ENCODE data around the gene ADAMTS10. TPM values are rescaled to one million over a fixed set of nuclear protein-coding genes. Genes with fewer than 3 reads are reported as not detected.
"Not testable (repeated sequence)": the region's sequence is repeated elsewhere in the genome, so short reads cannot be mapped to it uniquely, and the experiment has no call there.

Gene ADAMTS10
- total RNA-seq, 1 experiment from 2014 or later = not detected

DNA sequence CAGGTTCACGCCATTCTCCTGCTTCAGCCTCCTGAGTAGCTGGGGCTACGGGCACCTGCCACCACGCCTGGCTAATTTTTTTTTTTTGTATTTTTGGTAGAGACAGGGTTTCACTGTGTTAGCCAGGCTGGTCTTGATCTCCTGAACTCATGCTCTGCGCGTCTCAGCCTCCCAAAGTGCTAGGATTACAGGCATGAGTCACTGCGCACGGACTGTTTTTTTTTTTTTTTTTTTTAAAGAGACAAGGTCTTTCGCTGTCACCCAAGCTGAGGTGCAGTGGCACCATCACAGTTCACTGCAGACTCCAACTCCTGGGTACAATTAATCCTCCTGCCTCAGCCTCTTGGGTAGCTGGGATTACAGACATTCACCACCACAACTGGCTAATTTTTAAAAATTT lies 8.2 kb upstream of the ADAMTS10 start:
- ChIA-PET POLR2A (ENCODE audit: unreplicated experiment) (no interaction called here), CTCF (no interaction called here)
- H3K4me2 ChIP-seq (ENCODE audit: low read length) = no peak overlapping the region
- intact Hi-C loops (cut with micrococcal nuclease) = no loop called here
- no peak overlapping the region for H2AFZ ChIP-seq (ENCODE audit: low read length)
- H3K9ac ChIP-seq (ENCODE audit: low read length) = no peak overlapping the region
- H3K4me3 ChIP-seq (ENCODE audit: low read length) = no peak overlapping the region
- no peaks in the 10 kb centered on the region for H3F3A ChIP-seq (ENCODE audit: low read length, unreplicated experiment)
- H4K20me1 ChIP-seq (ENCODE audit: low read length) = no peaks in the 10 kb centered on the region
- TF ChIP-seq EZH2 (IDR thresholded peaks at IDR 0.05; ENCODE audit: low read length, unreplicated experiment) = no peak
- TF ChIP-seq, protein P1, sequence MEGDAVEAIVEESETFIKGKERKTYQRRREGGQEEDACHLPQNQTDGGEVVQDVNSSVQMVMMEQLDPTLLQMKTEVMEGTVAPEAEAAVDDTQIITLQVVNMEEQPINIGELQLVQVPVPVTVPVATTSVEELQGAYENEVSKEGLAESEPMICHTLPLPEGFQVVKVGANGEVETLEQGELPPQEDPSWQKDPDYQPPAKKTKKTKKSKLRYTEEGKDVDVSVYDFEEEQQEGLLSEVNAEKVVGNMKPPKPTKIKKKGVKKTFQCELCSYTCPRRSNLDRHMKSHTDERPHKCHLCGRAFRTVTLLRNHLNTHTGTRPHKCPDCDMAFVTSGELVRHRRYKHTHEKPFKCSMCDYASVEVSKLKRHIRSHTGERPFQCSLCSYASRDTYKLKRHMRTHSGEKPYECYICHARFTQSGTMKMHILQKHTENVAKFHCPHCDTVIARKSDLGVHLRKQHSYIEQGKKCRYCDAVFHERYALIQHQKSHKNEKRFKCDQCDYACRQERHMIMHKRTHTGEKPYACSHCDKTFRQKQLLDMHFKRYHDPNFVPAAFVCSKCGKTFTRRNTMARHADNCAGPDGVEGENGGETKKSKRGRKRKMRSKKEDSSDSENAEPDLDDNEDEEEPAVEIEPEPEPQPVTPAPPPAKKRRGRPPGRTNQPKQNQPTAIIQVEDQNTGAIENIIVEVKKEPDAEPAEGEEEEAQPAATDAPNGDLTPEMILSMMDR (conservative IDR thresholded peaks at IDR 0.05; ENCODE audit: low read depth, low read length) = no peak
- DNase-seq (no peak), ATAC-seq (no peak)
- H3K27ac ChIP-seq (ENCODE audit: low read length) = no peak overlapping the region
- no peaks in the 10 kb centered on the region for H3K36me3 ChIP-seq (ENCODE audit: low read depth, low read length)
- H3K79me2 ChIP-seq (ENCODE audit: low read length) = no peaks in the 10 kb centered on the region
- H3K9me3 ChIP-seq (ENCODE audit: low read length) = no peaks in the 10 kb centered on the region
- no peaks in the 10 kb centered on the region; the same call in 1 of the 2 replicates for H3K27me3 ChIP-seq (ENCODE audit: low read length)
- no peaks in the 10 kb centered on the region for H3K4me1 ChIP-seq (ENCODE audit: insufficient read depth, low read length)
- no peaks in the 10 kb centered on the region for H3K9me2 ChIP-seq (replicated peaks; ENCODE audit: low read length)
- no TSS peak for BruUV-seq (replicated peaks)

DNA sequence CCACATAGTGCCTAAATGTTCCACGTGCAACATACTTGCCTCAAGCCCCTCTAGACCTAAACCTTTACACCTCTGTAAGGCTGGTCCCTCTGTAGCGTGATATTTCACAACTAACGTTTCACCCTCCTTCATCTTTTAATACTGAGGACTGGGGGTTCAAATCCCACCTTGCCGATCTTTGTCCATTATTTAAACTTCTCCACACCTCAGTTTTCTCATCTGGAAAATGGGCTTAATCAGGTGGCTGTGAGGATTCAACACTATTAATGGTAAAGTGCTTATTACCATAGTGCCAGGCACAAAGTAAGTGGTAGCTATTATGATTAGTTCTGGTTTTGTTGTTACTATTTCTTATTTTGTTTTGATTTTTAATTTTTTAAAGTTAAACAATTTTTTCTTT lies 7.5 kb upstream of the ADAMTS10 start:
- no peak overlapping the region for H2AFZ ChIP-seq (ENCODE audit: low read length)
- no peak for DNase-seq
- ChIA-PET POLR2A (ENCODE audit: unreplicated experiment) (no interaction called here), CTCF (no interaction called here)
- H3K4me3 ChIP-seq (ENCODE audit: low read length) = no peak overlapping the region
- no peaks in the 10 kb centered on the region for H4K20me1 ChIP-seq (ENCODE audit: low read length)
- H3K36me3 ChIP-seq (ENCODE audit: low read depth, low read length) = no peaks in the 10 kb centered on the region
- no peak overlapping the region for H3K9ac ChIP-seq (ENCODE audit: low read length)
- no TSS peak for BruUV-seq (replicated peaks)
- ATAC-seq = no peak
- no peaks in the 10 kb centered on the region for H3K9me2 ChIP-seq (replicated peaks; ENCODE audit: low read length)
- no peaks in the 10 kb centered on the region for H3K79me2 ChIP-seq (ENCODE audit: low read length)
- H3K27me3 ChIP-seq (ENCODE audit: low read length) = no peaks in the 10 kb centered on the region; the same call in 1 of the 2 replicates
- H3F3A ChIP-seq (ENCODE audit: low read length, unreplicated experiment) = no peaks in the 10 kb centered on the region
- H3K4me1 ChIP-seq (ENCODE audit: insufficient read depth, low read length) = no peaks in the 10 kb centered on the region
- no peak overlapping the region for H3K4me2 ChIP-seq (ENCODE audit: low read length)
- no peaks in the 10 kb centered on the region for H3K9me3 ChIP-seq (ENCODE audit: low read length)
- H3K27ac ChIP-seq (ENCODE audit: low read length) = no peak overlapping the region
- TF ChIP-seq EZH2 (IDR thresholded peaks at IDR 0.05; ENCODE audit: low read length, unreplicated experiment) (no peak), EZH2phosphoT487 (IDR thresholded peaks at IDR 0.05; ENCODE audit: borderline replicate concordance, low read length) (no peak)
- TF ChIP-seq, protein P1 (conservative IDR thresholded peaks at IDR 0.05; ENCODE audit: low read depth, low read length) = no peak
- intact Hi-C loops (cut with micrococcal nuclease) = no loop called here

DNA sequence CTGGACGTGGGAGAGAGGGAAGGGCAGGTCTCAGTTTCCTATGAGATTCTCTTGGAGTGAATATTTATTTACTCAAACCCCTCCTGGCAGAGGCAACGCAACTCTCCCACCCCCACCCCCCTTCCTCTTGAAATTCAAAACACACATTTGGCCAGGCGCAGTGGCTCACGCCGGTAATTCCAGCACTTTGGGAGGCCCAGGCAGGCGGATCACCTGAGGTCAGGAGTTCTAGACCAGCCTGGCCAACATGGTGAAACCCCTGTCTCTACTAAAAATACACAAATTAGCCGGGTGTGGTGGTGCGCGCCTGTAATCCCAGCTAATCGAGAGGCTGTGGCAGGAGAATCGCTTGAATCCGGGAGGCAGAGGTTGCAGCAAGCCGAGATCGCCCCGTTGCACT lies 6.8 kb upstream of the ADAMTS10 start:
- H3K4me3 ChIP-seq (ENCODE audit: low read length); H3K9me3 ChIP-seq (ENCODE audit: low read length); H3K27ac ChIP-seq (ENCODE audit: low read length); H3K36me3 ChIP-seq (ENCODE audit: low read depth, low read length); H3F3A ChIP-seq (ENCODE audit: low read length, unreplicated experiment); H3K9me2 ChIP-seq (replicated peaks; ENCODE audit: low read length); H3K4me2 ChIP-seq (ENCODE audit: low read length); BruUV-seq (replicated peaks); H2AFZ ChIP-seq (ENCODE audit: low read length); H3K9ac ChIP-seq (ENCODE audit: low read length); H3K4me1 ChIP-seq (ENCODE audit: insufficient read depth, low read length); H3K79me2 ChIP-seq (ENCODE audit: low read length); CTCF ChIA-PET; ATAC-seq; POLR2A ChIA-PET (ENCODE audit: unreplicated experiment); DNase-seq; intact Hi-C loops (cut with micrococcal nuclease); H4K20me1 ChIP-seq (ENCODE audit: low read length); H3K27me3 ChIP-seq (ENCODE audit: low read length): not testable (repeated sequence)
